ENCODE results near the gene APBB2.

APBB2 gene

GRCh38 chr4:40960941-40961340 lies 253.4 kb downstream of the APBB2 start:
- no peak for FAIRE-seq

- FAIRE-seq, result no peak
Measured at GRCh38 chr4:40957281-40957680, 257.1 kb downstream of the APBB2 start.

GRCh38 chr4:40956721-40957255 lies 257.6 kb downstream of the APBB2 start:
- FAIRE-seq, result no peak

- FAIRE-seq, result no peak
Measured at GRCh38 chr4:40954088-40954668, 260.2 kb downstream of the APBB2 start.

GRCh38 chr4:40953283-40954087 lies 260.9 kb downstream of the APBB2 start:
- FAIRE-seq, result no peak

GRCh38 chr4:40952672-40953071 lies 261.7 kb downstream of the APBB2 start:
- FAIRE-seq, result no peak

GRCh38 chr4:40952217-40952616 lies 262.1 kb downstream of the APBB2 start:
- FAIRE-seq, result no peak

GRCh38 chr4:40951026-40951425 lies 263.3 kb downstream of the APBB2 start:
- no peak for FAIRE-seq

GRCh38 chr4:40949358-40950100 lies 264.8 kb downstream of the APBB2 start:
- no peak for FAIRE-seq

GRCh38 chr4:40948014-40948413 lies 266.3 kb downstream of the APBB2 start:
- FAIRE-seq, result no peak

GRCh38 chr4:40946652-40947051 lies 267.7 kb downstream of the APBB2 start:
- FAIRE-seq, result no peak

GRCh38 chr4:40940756-40941155 lies 273.6 kb downstream of the APBB2 start:
- FAIRE-seq, result no peak

GRCh38 chr4:40940317-40940741 lies 274.0 kb downstream of the APBB2 start:
- no peak for FAIRE-seq

- no peak for FAIRE-seq
Measured at GRCh38 chr4:40939856-40940255, 274.5 kb downstream of the APBB2 start.

- no peak for FAIRE-seq
Measured at GRCh38 chr4:40938337-40938736, 276.0 kb downstream of the APBB2 start.

GRCh38 chr4:40937140-40937725 lies 277.1 kb downstream of the APBB2 start:
- no peak for FAIRE-seq

- FAIRE-seq, result no peak
Measured at GRCh38 chr4:40934676-40935075, 279.7 kb downstream of the APBB2 start.

GRCh38 chr4:40933272-40934053 lies 280.9 kb downstream of the APBB2 start:
- FAIRE-seq, result no peak

- FAIRE-seq, result no peak
Measured at GRCh38 chr4:40931841-40932240, 282.5 kb downstream of the APBB2 start.

- no peak for FAIRE-seq
Measured at GRCh38 chr4:40931238-40931637, 283.1 kb downstream of the APBB2 start.

- FAIRE-seq, result no peak
Measured at GRCh38 chr4:40927074-40927473, 287.3 kb downstream of the APBB2 start.

- no peak for FAIRE-seq
Measured at GRCh38 chr4:40924793-40925117, 289.6 kb downstream of the APBB2 start.

Data from colon (tissue), 2 donors.